GM23338 (cell line): ENCODE data around the gene TENM4. TPM values are rescaled to one million over a fixed set of nuclear protein-coding genes. Genes with fewer than 3 reads are reported as not detected.

Source experiments
- ATAC-seq: fragments of 200-7000 bp; cut with Tn5 transposase; 3 replicates; pipeline ENCODE4 v1.9.1; 2020
- DNase-seq: peaks from one replicate; pipeline ENCODE4 v3.0.0-alpha.2; 2015; ENCODE audit warnings: low spot score
- H2AFZ ChIP-seq: fragments of 200-600 bp; sonication (generic); 2 replicates; pipeline ENCODE4 v1.8.0; 2016; ENCODE audit warnings: antibody characterized with exemption, mild to moderate bottlenecking, moderate library complexity
- H3F3A ChIP-seq: fragments of 200-600 bp; sonication (generic); replicated peaks from 2 replicates; pipeline ENCODE4 v1.8.0; 2017; ENCODE audit warnings: antibody characterized with exemption, mixed run types, low read depth
- H3K27ac ChIP-seq: fragments of 200-600 bp; sonication (generic); 2 replicates; pipeline ENCODE4 v1.6.1; 2016; ENCODE audit warnings: low read depth
- H3K27me3 ChIP-seq: fragments of 200-600 bp; sonication (generic); 2 replicates; pipeline ENCODE4 v1.8.0; 2016; ENCODE audit warnings: mild to moderate bottlenecking, mixed run types, moderate library complexity; ENCODE audit not compliant: insufficient read depth
- H3K36me3 ChIP-seq: fragments of 200-600 bp; sonication (generic); 2 replicates; pipeline ENCODE4 v1.8.0; 2016; ENCODE audit warnings: mild to moderate bottlenecking; ENCODE audit not compliant: insufficient read depth
- H3K4me1 ChIP-seq: fragments of 200-600 bp; sonication (generic); 2 replicates; pipeline ENCODE4 v1.8.0; 2016; ENCODE audit warnings: mild to moderate bottlenecking, moderate library complexity; ENCODE audit not compliant: insufficient read depth
- H3K4me2 ChIP-seq: fragments of 200-600 bp; sonication (generic); 2 replicates; pipeline ENCODE4 v1.7.1; 2017; ENCODE audit warnings: mixed run types
- H3K4me3 ChIP-seq: fragments of 200-600 bp; sonication (generic); 2 replicates; pipeline ENCODE4 v1.6.1; 2016; ENCODE audit warnings: mixed run types
- H3K79me2 ChIP-seq: fragments of 200-600 bp; sonication (generic); replicated peaks from 2 replicates; pipeline ENCODE4 v1.8.0; 2017; ENCODE audit warnings: mild to moderate bottlenecking; ENCODE audit not compliant: insufficient read depth
- H3K9me2 ChIP-seq: fragments of 200-600 bp; sonication (generic); 2 replicates; pipeline ENCODE4 v1.8.0; 2017; ENCODE audit not compliant: insufficient read depth
- H4K20me1 ChIP-seq: fragments of 200-600 bp; sonication (generic); replicated peaks from 2 replicates; pipeline ENCODE4 v1.8.0; 2017; ENCODE audit warnings: mild to moderate bottlenecking; ENCODE audit not compliant: insufficient read depth
- H3K27ac Mint-ChIP-seq: 2 replicates; pipeline ENCODE4 v1.8.0; 2020; ENCODE audit warnings: inconsistent platforms, mild to moderate bottlenecking, moderate library complexity, mixed read lengths
- H3K27me3 Mint-ChIP-seq: 3 replicates; pipeline ENCODE4 v1.8.0; 2022; ENCODE audit warnings: low read depth, mild to moderate bottlenecking, moderate library complexity, mixed read lengths, inconsistent platforms; ENCODE audit not compliant: insufficient read depth, poor library complexity
- H3K36me3 Mint-ChIP-seq: 3 replicates; pipeline ENCODE4 v1.8.0; 2021; ENCODE audit warnings: low read depth, mild to moderate bottlenecking, inconsistent platforms, moderate library complexity, mixed read lengths
- H3K4me1 Mint-ChIP-seq: 3 replicates; pipeline ENCODE4 v1.8.0; 2020; ENCODE audit warnings: mild to moderate bottlenecking, inconsistent platforms, mixed read lengths
- H3K4me3 Mint-ChIP-seq: 3 replicates; pipeline ENCODE4 v1.8.0; 2021; ENCODE audit warnings: moderate library complexity, mild to moderate bottlenecking, inconsistent platforms, mixed read lengths
- H3K9me3 Mint-ChIP-seq: 3 replicates; pipeline ENCODE4 v1.8.0; 2020; ENCODE audit warnings: moderate library complexity, mild to moderate bottlenecking, inconsistent platforms, mixed read lengths
- EZH2 ChIP-seq: fragments of 200-600 bp; sonication (generic); IDR thresholded peaks from one replicate; pipeline ENCODE4 v1.8.0; 2017; ENCODE audit warnings: antibody characterized with exemption, mild to moderate bottlenecking, low read depth; ENCODE audit not compliant: unreplicated experiment
- ZNF462 ChIP-seq: fragments of 250-450 bp; sonication (Bioruptor Pico); IDR thresholded peaks from 2 replicates; pipeline ENCODE4 v1.5.0; 2020; ENCODE audit warnings: mild to moderate bottlenecking, moderate library complexity
- polyA plus RNA-seq: library from polyadenylated mRNA; unstranded; fragments of >200 nt; fragmentation: Nextera tagmentation; extraction: Ambion mirVana; gene quantifications from 2 replicates; pipeline ENCODE4 v1.2.1, GENCODE V29; 2016
- total RNA-seq: library from RNA; depleted of rRNA; stranded (reverse); fragments of >200 nt; shearing (Covaris generic); gene quantifications from 2 replicates; pipeline ENCODE4 v1.2.3, GENCODE V29; 2014

TENM4 gene
- total and polyA plus RNA-seq, 2 experiments from 2014 or later = 7.3 TPM

DNA sequence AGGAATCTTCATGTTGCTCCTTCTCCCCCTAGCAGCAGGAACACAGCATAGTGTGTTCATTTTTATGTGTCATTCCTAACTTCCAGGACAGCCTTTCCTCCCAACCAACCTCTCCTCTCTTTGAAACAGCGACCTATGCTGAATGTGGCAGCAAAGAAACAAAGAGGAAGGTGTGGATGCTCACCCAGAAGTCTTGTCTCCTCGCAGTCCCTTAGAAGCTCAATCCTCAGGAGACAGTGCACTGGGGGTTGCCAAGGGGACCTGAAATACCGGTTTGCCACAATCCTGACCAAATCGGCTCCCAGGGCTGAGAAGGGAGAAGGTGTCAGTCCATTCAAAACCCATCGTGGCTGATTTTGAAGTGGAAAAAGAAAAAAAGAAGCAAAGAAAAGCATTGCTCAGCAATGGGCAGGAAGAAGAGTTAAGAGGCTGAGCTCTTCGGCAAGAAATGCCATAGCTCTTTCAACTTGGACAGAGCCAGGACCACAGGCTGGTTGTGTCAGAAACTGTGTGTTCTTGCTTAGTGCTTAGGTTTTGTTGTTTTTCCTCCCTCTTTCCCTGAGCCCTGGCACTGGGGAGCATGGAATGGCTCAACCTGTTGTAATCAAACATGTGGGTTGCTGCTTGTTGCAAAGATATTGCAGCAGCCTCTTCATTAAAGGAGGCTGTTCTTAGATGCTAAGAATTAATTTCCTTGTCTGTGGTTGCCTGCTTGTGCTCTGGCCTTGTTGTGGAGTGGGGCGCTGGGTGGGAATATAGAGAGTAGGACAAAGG lies 30.4 kb upstream of the TENM4 start:
- peak; percentile 20 for ATAC-seq

More for the DNA sequence above, 30.4 kb upstream of the TENM4 start:
- TF ChIP-seq ZNF462 (CRISPR knock-in tag) (peak; percentile 54; the same call in 1 of the 2 replicates), EZH2 (no peak)
- Mint-ChIP-seq H3K27me3 (peaks cover 9% of the 10 kb centered on the region), H3K4me3 (no peak overlapping the region), H3K4me1 (peaks cover 69% of the 10 kb centered on the region), H3K9me3 (peaks cover 15% of the 10 kb centered on the region), H3K27ac (peak overlapping the region; percentile 54), H3K36me3 (peaks cover 11% of the 10 kb centered on the region)
- Histone ChIP-seq H3K36me3 (no peaks in the 10 kb centered on the region), H2AFZ (peak overlapping the region; percentile 3), H3K4me3 (no peak overlapping the region), H3F3A (no peaks in the 10 kb centered on the region), H3K27ac (no peak overlapping the region), H3K4me2 (peak overlapping the region; percentile 42), H3K27me3 (no peaks in the 10 kb centered on the region), H3K79me2 (no peaks in the 10 kb centered on the region), H3K9me2 (peaks cover 7% of the 10 kb centered on the region; the same call in 1 of the 2 replicates), H3K4me1 (peaks cover 49% of the 10 kb centered on the region), H4K20me1 (no peaks in the 10 kb centered on the region)
- peak; percentile 48 for DNase-seq
